Neural progenitor cell (in vitro differentiated cells): ENCODE data around the gene DHX29. TPM values are rescaled to one million over a fixed set of nuclear protein-coding genes. Genes with fewer than 3 reads are reported as not detected.

Experiments
- DNase-seq: peaks from one replicate; pipeline ENCODE4 v3.0.0-alpha.2; 2016; ENCODE audit warnings: low spot score
- H2AFZ ChIP-seq: fragments of 200-600 bp; sonication (generic); replicated peaks from 2 replicates; pipeline ENCODE4 v1.6.1; 2016; ENCODE audit warnings: antibody characterized with exemption
- H3F3A ChIP-seq: fragments of 200-600 bp; sonication (generic); 2 replicates; pipeline ENCODE4 v1.6.1; 2016; ENCODE audit warnings: antibody characterized with exemption, low read depth
- H3K27ac ChIP-seq: fragments of 200-600 bp; sonication (generic); 2 replicates; pipeline ENCODE4 v1.5.1; 2016; ENCODE audit warnings: mild to moderate bottlenecking
- H3K27me3 ChIP-seq: fragments of 200-600 bp; sonication (generic); 2 replicates; pipeline ENCODE4 v1.6.1; 2016; ENCODE audit warnings: mild to moderate bottlenecking, moderate library complexity
- H3K36me3 ChIP-seq: fragments of 200-600 bp; sonication (generic); 2 replicates; pipeline ENCODE4 v1.5.1; 2016
- H3K4me1 ChIP-seq: fragments of 200-600 bp; sonication (generic); 2 replicates; pipeline ENCODE4 v1.6.1; 2016; ENCODE audit warnings: mixed run types
- H3K4me2 ChIP-seq: fragments of 200-600 bp; sonication (generic); 2 replicates; pipeline ENCODE4 v1.6.1; 2016
- H3K4me3 ChIP-seq: fragments of 200-600 bp; sonication (generic); 2 replicates; pipeline ENCODE4 v1.5.1; 2016
- H3K79me2 ChIP-seq: fragments of 200-600 bp; sonication (generic); 2 replicates; pipeline ENCODE4 v1.6.1; 2016; ENCODE audit warnings: low read depth
- H3K9ac ChIP-seq: fragments of 200-600 bp; sonication (generic); 2 replicates; pipeline ENCODE4 v1.6.1; 2016
- H3K9me3 ChIP-seq: fragments of 200-600 bp; sonication (generic); 2 replicates; pipeline ENCODE4 v1.5.1; 2016; ENCODE audit warnings: low read depth
- H4K20me1 ChIP-seq: fragments of 200-600 bp; sonication (generic); 2 replicates; pipeline ENCODE4 v1.6.1; 2016; ENCODE audit warnings: low read depth
- H3K27ac Mint-ChIP-seq: 3 replicates; pipeline ENCODE4 v1.8.0; 2021; ENCODE audit warnings: mixed read lengths
- H3K27me3 Mint-ChIP-seq: 2 replicates; pipeline ENCODE4 v1.8.0; 2022; ENCODE audit warnings: low read depth, mild to moderate bottlenecking, inconsistent platforms, moderate library complexity, mixed read lengths; ENCODE audit not compliant: insufficient read depth
- H3K36me3 Mint-ChIP-seq: 3 replicates; pipeline ENCODE4 v1.8.0; 2021; ENCODE audit warnings: mixed read lengths
- H3K4me1 Mint-ChIP-seq: 3 replicates; pipeline ENCODE4 v1.8.0; 2021; ENCODE audit warnings: mixed read lengths
- H3K4me3 Mint-ChIP-seq: 3 replicates; pipeline ENCODE4 v1.8.0; 2021; ENCODE audit warnings: mild to moderate bottlenecking, moderate library complexity, mixed read lengths
- H3K9me3 Mint-ChIP-seq: 3 replicates; pipeline ENCODE4 v1.8.0; 2020; ENCODE audit warnings: mixed read lengths
- EZH2 ChIP-seq: fragments of 200-600 bp; sonication (generic); IDR thresholded peaks from 2 replicates; pipeline ENCODE4 v1.6.1; 2017; ENCODE audit warnings: antibody characterized with exemption, mild to moderate bottlenecking, moderate library complexity
- EZH2phosphoT487 ChIP-seq: fragments of 200-600 bp; sonication (generic); IDR thresholded peaks from 2 replicates; pipeline ENCODE4 v1.6.1; 2017; ENCODE audit warnings: antibody characterized with exemption
- total RNA-seq: library from RNA; depleted of rRNA; stranded (reverse); fragments of >200 nt; gene quantifications from 2 replicates; pipeline ENCODE4 v1.2.3, GENCODE V29; 2015; ENCODE audit warnings: low replicate concordance
- TF ChIP-seq, protein P1 (sequence below): fragments of 200-600 bp; sonication (generic); IDR thresholded peaks from 2 replicates; pipeline ENCODE4 v1.5.1; 2017; ENCODE audit warnings: antibody characterized with exemption, mild to moderate bottlenecking

DHX29 gene
- total RNA-seq, 1 donor from 2014 or later = 44.0 TPM

GRCh38 chr5:55304584-55304983, 2.9 kb downstream of the DHX29 start:
- Histone ChIP-seq H3F3A (peaks cover 10% of the 10 kb centered on the region), H3K4me3 (no peak overlapping the region), H2AFZ (no peak overlapping the region), H3K4me2 (no peak overlapping the region), H3K36me3 (no peaks in the 10 kb centered on the region), H3K9me3 (no peaks in the 10 kb centered on the region), H3K79me2 (peaks cover 96% of the 10 kb centered on the region), H3K9ac (no peak overlapping the region), H3K4me1 (peaks cover 25% of the 10 kb centered on the region), H4K20me1 (peaks cover 17% of the 10 kb centered on the region), H3K27me3 (no peaks in the 10 kb centered on the region), H3K27ac (no peak overlapping the region)
- no peak for TF ChIP-seq EZH2
- no peak for TF ChIP-seq EZH2phosphoT487
- TF ChIP-seq, protein P1, sequence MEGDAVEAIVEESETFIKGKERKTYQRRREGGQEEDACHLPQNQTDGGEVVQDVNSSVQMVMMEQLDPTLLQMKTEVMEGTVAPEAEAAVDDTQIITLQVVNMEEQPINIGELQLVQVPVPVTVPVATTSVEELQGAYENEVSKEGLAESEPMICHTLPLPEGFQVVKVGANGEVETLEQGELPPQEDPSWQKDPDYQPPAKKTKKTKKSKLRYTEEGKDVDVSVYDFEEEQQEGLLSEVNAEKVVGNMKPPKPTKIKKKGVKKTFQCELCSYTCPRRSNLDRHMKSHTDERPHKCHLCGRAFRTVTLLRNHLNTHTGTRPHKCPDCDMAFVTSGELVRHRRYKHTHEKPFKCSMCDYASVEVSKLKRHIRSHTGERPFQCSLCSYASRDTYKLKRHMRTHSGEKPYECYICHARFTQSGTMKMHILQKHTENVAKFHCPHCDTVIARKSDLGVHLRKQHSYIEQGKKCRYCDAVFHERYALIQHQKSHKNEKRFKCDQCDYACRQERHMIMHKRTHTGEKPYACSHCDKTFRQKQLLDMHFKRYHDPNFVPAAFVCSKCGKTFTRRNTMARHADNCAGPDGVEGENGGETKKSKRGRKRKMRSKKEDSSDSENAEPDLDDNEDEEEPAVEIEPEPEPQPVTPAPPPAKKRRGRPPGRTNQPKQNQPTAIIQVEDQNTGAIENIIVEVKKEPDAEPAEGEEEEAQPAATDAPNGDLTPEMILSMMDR = no peak
- no peak overlapping the region for H3K27ac Mint-ChIP-seq
- H3K27me3 Mint-ChIP-seq = no peaks in the 10 kb centered on the region
- no peaks in the 10 kb centered on the region for H3K4me1 Mint-ChIP-seq
- DNase-seq = no peak
- H3K9me3 Mint-ChIP-seq = peaks cover 4% of the 10 kb centered on the region
- peaks cover 16% of the 10 kb centered on the region for H3K36me3 Mint-ChIP-seq
- H3K4me3 Mint-ChIP-seq = no peak overlapping the region

DNA sequence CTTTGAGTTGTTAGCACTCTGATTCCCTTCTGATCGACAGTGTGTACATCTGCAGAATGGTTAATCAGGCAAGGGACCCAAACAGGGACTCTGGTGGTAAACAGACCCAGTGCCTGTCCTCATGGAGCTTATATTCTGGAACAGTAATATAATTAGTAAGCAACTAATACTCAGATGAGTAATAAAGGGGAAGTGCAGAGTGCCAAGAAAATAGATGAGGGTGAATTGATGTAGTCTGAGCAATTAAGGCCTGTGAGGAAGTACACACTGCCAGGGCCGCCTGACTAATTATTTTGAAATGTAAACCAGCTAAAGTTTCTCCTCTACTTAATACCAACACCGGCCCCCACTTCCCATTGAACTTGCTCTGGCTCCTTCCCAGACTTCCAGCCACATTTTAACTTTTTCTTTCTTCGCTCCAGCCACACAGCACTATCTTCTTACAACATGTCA, 4.2 kb downstream of the DHX29 start:
- no peak overlapping the region for H3K27ac Mint-ChIP-seq
- H3K79me2 ChIP-seq = peaks cover 91% of the 10 kb centered on the region

DNA sequence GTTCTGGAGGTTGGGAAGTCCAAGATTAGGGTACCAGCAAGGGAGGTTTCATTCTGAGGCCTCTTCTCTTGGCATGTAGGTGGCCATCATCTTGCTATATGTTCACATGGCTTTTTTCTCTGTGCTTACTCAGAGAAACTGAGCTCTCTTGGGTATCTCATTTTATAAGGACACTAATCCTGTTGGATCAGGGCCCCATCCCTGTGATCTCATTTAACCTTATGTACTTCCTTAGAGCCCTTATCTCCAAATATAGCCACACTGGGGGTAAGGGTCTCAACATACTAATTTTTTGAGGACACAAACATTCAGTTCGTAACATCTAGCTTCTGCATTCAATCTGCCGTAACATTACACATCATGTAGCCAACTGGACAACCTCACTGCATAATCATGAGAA, 6.6 kb downstream of the DHX29 start:
- Mint-ChIP-seq H3K4me3 (no peak overlapping the region), H3K27me3 (no peaks in the 10 kb centered on the region), H3K27ac (no peak overlapping the region), H3K36me3 (peaks cover 30% of the 10 kb centered on the region), H3K4me1 (no peaks in the 10 kb centered on the region), H3K9me3 (peaks cover 4% of the 10 kb centered on the region)
- H3K9ac ChIP-seq = no peak overlapping the region
- no peaks in the 10 kb centered on the region for H3K27me3 ChIP-seq
- no peak overlapping the region for H3K4me3 ChIP-seq
- DNase-seq = no peak
- H3F3A ChIP-seq = no peaks in the 10 kb centered on the region
- H3K27ac ChIP-seq = no peak overlapping the region
- peaks cover 8% of the 10 kb centered on the region for H4K20me1 ChIP-seq
- no peaks in the 10 kb centered on the region for H3K9me3 ChIP-seq
- TF ChIP-seq EZH2 (no peak), EZH2phosphoT487 (no peak)
- TF ChIP-seq, protein P1 = no peak
- no peak overlapping the region for H3K4me2 ChIP-seq
- H3K36me3 ChIP-seq = peaks cover 13% of the 10 kb centered on the region
- peaks cover 81% of the 10 kb centered on the region for H3K79me2 ChIP-seq
- no peak overlapping the region for H2AFZ ChIP-seq
- H3K4me1 ChIP-seq = peaks cover 8% of the 10 kb centered on the region

More for the DNA sequence above, 4.2 kb downstream of the DHX29 start:
- Histone ChIP-seq H3K4me3 (no peak overlapping the region), H4K20me1 (peaks cover 17% of the 10 kb centered on the region), H2AFZ (no peak overlapping the region), H3K4me2 (no peak overlapping the region), H3K9ac (no peak overlapping the region), H3K9me3 (no peaks in the 10 kb centered on the region), H3K4me1 (peaks cover 16% of the 10 kb centered on the region), H3K27ac (no peak overlapping the region), H3K27me3 (no peaks in the 10 kb centered on the region), H3F3A (peaks cover 10% of the 10 kb centered on the region), H3K36me3 (no peaks in the 10 kb centered on the region)
- H3K27me3 Mint-ChIP-seq = no peaks in the 10 kb centered on the region
- TF ChIP-seq EZH2 = no peak
- TF ChIP-seq, protein P1 = no peak
- TF ChIP-seq EZH2phosphoT487 = no peak
- DNase-seq = no peak
- no peaks in the 10 kb centered on the region for H3K4me1 Mint-ChIP-seq
- H3K9me3 Mint-ChIP-seq = peaks cover 4% of the 10 kb centered on the region
- peaks cover 20% of the 10 kb centered on the region for H3K36me3 Mint-ChIP-seq
- no peak overlapping the region for H3K4me3 Mint-ChIP-seq
